HG03066 (cell line): ENCODE measurements around the gene PSTK.

Experiments
- ATAC-seq: cut with Tn5 transposase; IDR thresholded peaks from one replicate; pipeline ENCODE4 v1.9.1; 2021; ENCODE audit warnings: low read depth; ENCODE audit not compliant: unreplicated experiment

PSTK gene

DNA sequence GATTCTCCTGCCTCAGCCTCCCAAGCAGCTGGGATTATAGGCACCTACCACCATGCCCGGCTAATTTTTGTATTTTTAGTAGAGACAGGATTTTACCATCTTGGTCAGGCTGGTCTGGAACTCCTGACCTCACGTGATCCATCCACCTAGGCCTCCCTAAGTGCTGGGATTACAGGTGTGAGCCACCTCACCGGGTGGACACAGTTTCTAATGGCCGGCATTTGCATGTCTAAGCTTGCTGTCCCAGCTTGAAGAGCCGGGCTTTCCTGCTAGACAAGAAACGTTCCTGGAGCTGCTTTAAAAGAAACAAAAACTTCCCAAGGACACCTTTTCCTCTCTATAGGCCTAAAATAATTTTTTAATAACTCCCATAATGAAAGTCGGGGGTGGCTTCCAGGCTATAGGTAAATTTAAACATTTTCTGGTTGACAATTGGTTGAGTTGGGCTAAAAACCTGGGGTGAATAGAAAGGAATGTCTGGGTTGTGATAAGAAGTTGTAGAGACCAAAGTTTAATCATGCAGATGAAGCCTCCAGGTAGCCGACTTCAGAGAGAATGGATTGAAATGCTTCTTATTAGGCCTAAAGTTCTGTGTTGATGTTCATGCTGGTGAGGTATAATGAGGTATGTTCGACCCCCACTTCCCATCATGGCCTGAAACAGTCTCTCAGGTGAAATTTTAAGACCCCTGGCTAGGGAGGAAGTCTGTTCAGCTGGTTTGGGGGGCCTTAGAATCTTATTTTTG is 37.4 kb downstream of the PSTK start:
- no peak for ATAC-seq

- ATAC-seq, result no peak
Observed at GRCh38 chr10:123018531-123018930, 38.3 kb downstream of the PSTK start.

DNA sequence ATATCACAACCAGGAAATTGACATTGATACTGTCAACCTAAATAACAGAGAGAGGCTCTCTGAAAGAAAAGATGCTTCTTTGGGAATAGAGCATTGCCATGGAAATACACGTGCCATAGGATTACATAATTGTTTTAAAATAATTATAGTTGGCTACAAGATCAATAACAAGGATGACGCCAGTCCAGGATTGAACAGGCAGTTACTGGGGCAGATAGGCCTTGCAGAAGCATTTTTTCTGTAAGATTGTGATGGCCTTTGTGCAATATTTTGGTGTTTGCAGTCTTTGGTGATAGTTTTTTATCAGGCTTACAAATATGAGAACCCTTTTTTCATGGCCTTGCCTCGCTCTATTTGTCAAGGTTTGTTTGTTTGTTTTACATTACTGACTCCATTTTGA is 39.1 kb downstream of the PSTK start:
- ATAC-seq, result no peak

GRCh38 chr10:123019941-123020703 is 39.9 kb downstream of the PSTK start:
- no peak for ATAC-seq

- ATAC-seq, result no peak
Observed at GRCh38 chr10:123021517-123021916, 41.3 kb downstream of the PSTK start.

GRCh38 chr10:123024540-123024939 is 44.3 kb downstream of the PSTK start:
- ATAC-seq, result no peak

GRCh38 chr10:123026302-123026701 is 46.1 kb downstream of the PSTK start:
- no peak for ATAC-seq

- no peak for ATAC-seq
Observed at GRCh38 chr10:123027861-123028260, 47.7 kb downstream of the PSTK start.

GRCh38 chr10:123031124-123031523 is 50.9 kb downstream of the PSTK start:
- ATAC-seq, result no peak

GRCh38 chr10:123034332-123034731 is 54.1 kb downstream of the PSTK start:
- no peak for ATAC-seq

DNA sequence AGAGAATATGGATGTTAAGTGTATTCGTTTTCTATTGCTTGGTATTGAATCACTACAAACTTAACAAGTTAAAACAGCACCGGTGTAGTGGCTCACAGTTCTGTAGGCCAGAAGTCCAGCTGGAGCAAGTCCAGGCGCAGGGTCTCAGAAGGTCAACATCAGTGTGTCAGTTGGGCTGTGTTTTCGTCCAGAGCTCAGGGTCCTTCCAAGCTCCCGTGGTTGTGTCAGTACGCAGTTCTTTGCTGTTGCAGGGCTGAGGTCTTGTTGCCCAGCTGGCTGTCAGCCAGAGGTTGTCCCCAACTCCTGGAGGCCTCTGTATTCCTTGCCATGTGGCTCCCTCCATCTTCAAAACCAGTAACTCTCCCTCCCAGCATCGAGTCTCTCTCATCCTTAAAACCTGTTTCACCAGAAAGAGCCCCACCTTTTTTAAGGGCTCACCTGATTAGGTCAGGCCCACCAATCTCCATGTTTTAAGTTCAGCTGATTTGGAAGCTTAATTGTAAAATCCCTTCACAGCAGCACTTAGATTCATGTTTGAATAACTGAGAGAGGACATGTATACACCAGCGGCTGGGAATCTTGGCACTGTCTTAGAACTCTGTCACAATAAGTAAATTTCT is 55.4 kb downstream of the PSTK start:
- ATAC-seq, result no peak

- no peak for ATAC-seq
Observed at GRCh38 chr10:123038782-123039631, 58.8 kb downstream of the PSTK start.

DNA sequence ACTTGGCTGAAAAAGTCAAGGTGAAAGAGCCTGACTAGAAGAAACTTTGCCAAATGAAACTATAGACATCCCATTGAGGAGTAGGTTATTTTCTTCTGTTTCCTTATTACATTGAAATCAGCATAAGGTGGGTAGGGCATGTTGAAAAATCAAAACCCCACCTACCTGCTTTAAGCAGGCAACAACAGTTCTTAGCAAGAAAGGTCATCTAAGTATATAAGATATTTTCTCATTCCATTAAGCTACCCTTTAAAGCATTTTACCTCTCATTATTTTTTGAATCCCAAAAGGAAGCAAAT is 59.4 kb downstream of the PSTK start:
- ATAC-seq, result no peak
